Stimulated activated CD4-positive, alpha-beta T cell treated with anti-CD3 and anti-CD28 coated beads, Interleukin-15, amount 100 ng/mL, for 48 hours (primary cell): Measurements from ENCODE around the gene MPDZ.

ENCODE experiments used
- DNase-seq, 2 donors: peaks; one replicate each; pipeline ENCODE4 v3.0.0-alpha.2; 2020; ENCODE audit warnings: low read depth in 2 of 2

The MPDZ gene

GRCh38 chr9:13082796-13083195 is 196.7 kb downstream of the MPDZ start:
- no peak for DNase-seq

GRCh38 chr9:13078164-13078563 is 201.3 kb downstream of the MPDZ start:
- DNase-seq: no peak

GRCh38 chr9:13076616-13077015 is 202.9 kb downstream of the MPDZ start:
- no peak for DNase-seq

- no peak for DNase-seq
Measured at GRCh38 chr9:13071921-13072320, 207.6 kb downstream of the MPDZ start.

- DNase-seq: no peak
Measured at GRCh38 chr9:13070612-13071595, 208.6 kb downstream of the MPDZ start.

- DNase-seq: no peak
Measured at GRCh38 chr9:13069498-13069897, 210.0 kb downstream of the MPDZ start.

GRCh38 chr9:13064676-13065075 is 214.8 kb downstream of the MPDZ start:
- no peak for DNase-seq

GRCh38 chr9:13063880-13064459 is 215.5 kb downstream of the MPDZ start:
- no peak for DNase-seq

- no peak for DNase-seq
Measured at GRCh38 chr9:13061390-13061789, 218.1 kb downstream of the MPDZ start.
